Measurements from ENCODE around the gene PITPNC1.

PITPNC1 gene

GRCh38 chr17:67671493-67671892 lies 294.4 kb downstream of the PITPNC1 start:
- no peak overlapping the region for H3K4me3 ChIP-seq (ENCODE audit: low read depth, low read length)
- ChIA-PET CTCF (interaction anchor here (0.9 to 2.3 kb wide), 4 partner anchors 16 to 296 kb away, joined by 3 to 7 read pairs (median 4); no protein-coding TSS in a partner anchor), POLR2A (no interaction called here)
- no peak for DNase-seq (ENCODE audit: low read depth, low spot score)
- TF ChIP-seq CTCF (IDR thresholded peaks at IDR 0.05; ENCODE audit: insufficient read depth, low read length, missing control alignments): no peak

- CTCF ChIA-PET: interaction anchor here (1.1 kb wide), 1 partner anchor 294 kb away, joined by 3 read pairs; no protein-coding TSS in a partner anchor
- no peak for DNase-seq (ENCODE audit: low read depth, low spot score)
Observed at GRCh38 chr17:67672592-67673335, 295.7 kb downstream of the PITPNC1 start.

GRCh38 chr17:67675481-67675880 lies 298.4 kb downstream of the PITPNC1 start:
- CTCF ChIA-PET: interaction anchor here (1.1 kb wide), 1 partner anchor 14 kb away, joined by 4 read pairs; no protein-coding TSS in a partner anchor
- DNase-seq (ENCODE audit: low read depth, low spot score): no peak
- POLR2A ChIA-PET: no interaction called here
- no peak overlapping the region for H3K4me3 ChIP-seq (ENCODE audit: low read depth, low read length)
- TF ChIP-seq CTCF (IDR thresholded peaks at IDR 0.05; ENCODE audit: insufficient read depth, low read length, missing control alignments): no peak

More at GRCh38 chr17:67672592-67673335, 295.7 kb downstream of the PITPNC1 start:
- TF ChIP-seq CTCF (IDR thresholded peaks at IDR 0.05; ENCODE audit: insufficient read depth, low read length, missing control alignments): no peak
- no peak overlapping the region for H3K4me3 ChIP-seq (ENCODE audit: low read depth, low read length)
- POLR2A ChIA-PET: no interaction called here

GRCh38 chr17:67676305-67676704 lies 299.2 kb downstream of the PITPNC1 start:
- TF ChIP-seq CTCF (IDR thresholded peaks at IDR 0.05; ENCODE audit: insufficient read depth, low read length, missing control alignments): no peak
- CTCF ChIA-PET: interaction anchor here (1.0 to 1.9 kb wide), 4 partner anchors 10 to 302 kb away, joined by 3 to 8 read pairs (median 4); no protein-coding TSS in a partner anchor
- no peak overlapping the region for H3K4me3 ChIP-seq (ENCODE audit: low read depth, low read length)
- POLR2A ChIA-PET: no interaction called here
- DNase-seq (ENCODE audit: low read depth, low spot score): no peak

GRCh38 chr17:67678414-67678813 lies 301.3 kb downstream of the PITPNC1 start:
- DNase-seq (ENCODE audit: low read depth, low spot score): no peak
- CTCF ChIA-PET: interaction anchor here (0.9 to 1.9 kb wide), 2 partner anchors 8 to 303 kb away, joined by 4 to 8 read pairs; no protein-coding TSS in a partner anchor
- no peak for TF ChIP-seq CTCF (IDR thresholded peaks at IDR 0.05; ENCODE audit: insufficient read depth, low read length, missing control alignments)
- no peak overlapping the region for H3K4me3 ChIP-seq (ENCODE audit: low read depth, low read length)
- POLR2A ChIA-PET: no interaction called here

GRCh38 chr17:67679225-67679624 lies 302.1 kb downstream of the PITPNC1 start:
- no peak overlapping the region for H3K4me3 ChIP-seq (ENCODE audit: low read depth, low read length)
- POLR2A ChIA-PET: no interaction called here
- no peak for DNase-seq (ENCODE audit: low read depth, low spot score)
- CTCF ChIA-PET: interaction anchor here (0.9 to 1.4 kb wide), 2 partner anchors 11 to 304 kb away, joined by 3 to 4 read pairs; no protein-coding TSS in a partner anchor
- no peak for TF ChIP-seq CTCF (IDR thresholded peaks at IDR 0.05; ENCODE audit: insufficient read depth, low read length, missing control alignments)
